Fibroblast of the aortic adventitia (primary cell): ENCODE results near the gene POU2F1. TPM values are rescaled to one million over a fixed set of nuclear protein-coding genes. Genes with fewer than 3 reads are reported as not detected.

ENCODE experiments used
- DNase-seq: peaks from one replicate; pipeline ENCODE4 v3.0.0-alpha.2; 2010; ENCODE audit warnings: low read depth
- H3K4me3 ChIP-seq: 2 replicates; pipeline ENCODE4 v1.5.1; 2011; ENCODE audit warnings: low read depth, mild to moderate bottlenecking, control low read depth, low read length, moderate library complexity
- CTCF ChIP-seq: IDR thresholded peaks from 2 replicates; pipeline ENCODE4 v1.5.1; 2011; ENCODE audit warnings: mild to moderate bottlenecking, low read length, control low read depth, inconsistent platforms; ENCODE audit not compliant: insufficient read depth
- total RNA-seq: library from RNA; depleted of rRNA; stranded (reverse); fragments of >200 nt; gene quantifications from 2 replicates; pipeline ENCODE4 v1.2.3, GENCODE V29; 2012; ENCODE audit warnings: low replicate concordance

The POU2F1 gene
- total RNA-seq, 1 donor = 10.7 TPM

DNA sequence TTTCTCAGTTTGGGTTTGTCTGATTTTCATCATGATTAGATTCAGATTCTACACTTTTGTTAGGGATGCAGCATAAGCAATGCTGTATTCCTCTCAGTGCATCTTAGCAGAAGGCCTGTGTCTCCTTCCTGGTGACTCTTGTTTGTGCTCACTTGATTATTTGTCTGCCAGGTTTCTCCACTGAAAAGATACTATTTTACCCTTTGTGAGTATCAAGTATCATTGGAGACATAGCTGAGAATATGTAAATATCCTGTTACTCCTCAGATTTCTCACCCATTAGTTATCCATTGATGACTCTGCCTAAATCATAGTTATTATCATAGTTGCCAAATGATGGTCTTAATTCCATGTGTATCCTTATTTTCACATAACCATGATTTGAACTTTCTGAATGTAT lies 148.5 kb downstream of the POU2F1 start:
- DNase-seq = no peak

DNA sequence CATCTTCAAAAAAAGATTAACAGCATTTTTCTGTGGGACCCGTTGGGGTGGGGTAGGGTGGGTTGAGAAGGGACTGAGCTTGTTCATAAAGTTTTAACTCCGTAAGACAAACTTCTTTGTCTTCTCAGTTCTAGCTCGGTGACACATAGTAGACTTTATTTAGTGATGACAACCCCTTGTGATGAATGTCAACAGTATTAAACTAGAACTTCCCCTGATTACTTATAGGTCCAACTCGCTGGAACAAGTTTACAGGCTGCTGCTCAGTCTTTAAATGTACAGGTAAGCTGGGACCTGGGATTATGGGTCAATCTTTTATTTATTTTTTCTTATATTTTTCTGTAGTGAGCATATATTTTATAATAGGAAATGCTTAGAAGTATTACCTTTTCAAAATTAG lies 149.2 kb downstream of the POU2F1 start:
- no peak for DNase-seq
- TF ChIP-seq CTCF = no peak
- H3K4me3 ChIP-seq = no peak overlapping the region

More for the DNA sequence above, 148.5 kb downstream of the POU2F1 start:
- no peak for TF ChIP-seq CTCF
- no peak overlapping the region for H3K4me3 ChIP-seq

DNA sequence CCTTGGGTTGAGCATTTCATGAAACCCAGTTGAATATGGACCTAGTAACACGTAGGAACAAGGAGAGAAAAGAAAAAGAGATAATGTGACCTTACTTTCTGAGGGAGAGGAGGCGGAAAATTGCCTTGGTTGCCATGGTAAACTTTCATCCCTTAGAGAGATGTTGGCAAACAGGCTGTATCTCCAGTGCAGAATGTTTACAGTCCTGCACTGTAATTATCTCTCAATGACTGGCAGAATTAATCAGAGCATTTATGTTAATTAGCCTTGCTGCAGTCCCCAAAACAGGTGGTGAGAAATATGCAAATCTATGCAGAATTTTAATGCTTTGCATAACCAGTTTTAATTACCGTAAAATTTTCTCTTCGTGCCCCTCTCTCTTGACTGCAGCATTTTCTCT lies 150.3 kb downstream of the POU2F1 start:
- no peak for TF ChIP-seq CTCF
- no peak for DNase-seq
- H3K4me3 ChIP-seq = no peak overlapping the region

GRCh38 chr1:167373398-167373797 lies 152.7 kb downstream of the POU2F1 start:
- H3K4me3 ChIP-seq = no peak overlapping the region
- TF ChIP-seq CTCF = no peak
- peak; percentile 89 for DNase-seq

GRCh38 chr1:167373986-167374385 lies 153.3 kb downstream of the POU2F1 start:
- no peak for TF ChIP-seq CTCF
- DNase-seq = no peak
- no peak overlapping the region for H3K4me3 ChIP-seq

GRCh38 chr1:167375949-167376348 lies 155.3 kb downstream of the POU2F1 start:
- H3K4me3 ChIP-seq = no peak overlapping the region
- no peak for TF ChIP-seq CTCF
- DNase-seq = no peak

DNA sequence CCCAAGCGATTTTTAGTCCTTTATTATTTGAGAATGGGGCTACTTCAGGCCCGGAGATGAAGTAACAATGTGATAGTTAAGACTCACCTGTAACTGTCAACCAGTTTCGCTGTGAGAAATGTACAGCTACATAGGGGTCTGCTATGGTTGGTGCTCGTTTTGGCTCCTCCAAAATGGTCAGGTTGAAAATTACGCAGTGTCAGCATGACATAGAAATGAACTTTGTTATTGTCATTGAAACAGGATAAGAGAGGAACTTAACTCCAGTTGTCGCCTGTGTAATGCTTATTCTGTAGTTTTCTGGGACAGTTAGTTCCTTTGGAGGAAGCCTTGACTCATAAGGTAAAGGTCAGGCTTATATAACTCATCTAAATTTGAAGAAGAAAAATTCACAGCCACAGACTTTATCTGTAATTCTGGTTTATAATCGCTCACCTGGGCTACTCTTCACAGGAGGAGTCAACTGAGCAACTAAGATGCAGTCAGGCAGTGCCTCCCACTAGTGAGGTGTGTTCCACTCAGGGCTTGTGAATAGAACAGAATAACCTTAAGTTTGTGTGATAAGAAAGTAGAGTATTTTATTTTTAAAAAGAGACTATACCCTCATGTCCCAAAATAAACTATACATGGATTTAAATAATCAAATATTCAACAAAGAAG lies 166.7 kb downstream of the POU2F1 start:
- no peak overlapping the region for H3K4me3 ChIP-seq
- no peak for TF ChIP-seq CTCF
- DNase-seq = no peak
